Body of pancreas (tissue), 4 donors: ENCODE data around the gene SMIM24.

Experiments
- POLR2A ChIP-seq, 3 donors: fragments of 450-650 bp; IDR thresholded peaks; one replicate each; pipeline ENCODE4 v1.6.1; 2016; ENCODE audit warnings: antibody characterized with exemption in 3 of 3, mild to moderate bottlenecking in 2 of 3
- TF ChIP-seq, protein P1 (sequence below), 7 experiments: fragments of 450-650 bp in 4 of 7; fragments of 200-600 bp in 3 of 7; sonication (generic) in 3 of 7; IDR thresholded peaks; one replicate each; pipeline ENCODE4 v1.5.1; 2016 to 2019; ENCODE audit warnings: antibody characterized with exemption in 7 of 7

DNA sequence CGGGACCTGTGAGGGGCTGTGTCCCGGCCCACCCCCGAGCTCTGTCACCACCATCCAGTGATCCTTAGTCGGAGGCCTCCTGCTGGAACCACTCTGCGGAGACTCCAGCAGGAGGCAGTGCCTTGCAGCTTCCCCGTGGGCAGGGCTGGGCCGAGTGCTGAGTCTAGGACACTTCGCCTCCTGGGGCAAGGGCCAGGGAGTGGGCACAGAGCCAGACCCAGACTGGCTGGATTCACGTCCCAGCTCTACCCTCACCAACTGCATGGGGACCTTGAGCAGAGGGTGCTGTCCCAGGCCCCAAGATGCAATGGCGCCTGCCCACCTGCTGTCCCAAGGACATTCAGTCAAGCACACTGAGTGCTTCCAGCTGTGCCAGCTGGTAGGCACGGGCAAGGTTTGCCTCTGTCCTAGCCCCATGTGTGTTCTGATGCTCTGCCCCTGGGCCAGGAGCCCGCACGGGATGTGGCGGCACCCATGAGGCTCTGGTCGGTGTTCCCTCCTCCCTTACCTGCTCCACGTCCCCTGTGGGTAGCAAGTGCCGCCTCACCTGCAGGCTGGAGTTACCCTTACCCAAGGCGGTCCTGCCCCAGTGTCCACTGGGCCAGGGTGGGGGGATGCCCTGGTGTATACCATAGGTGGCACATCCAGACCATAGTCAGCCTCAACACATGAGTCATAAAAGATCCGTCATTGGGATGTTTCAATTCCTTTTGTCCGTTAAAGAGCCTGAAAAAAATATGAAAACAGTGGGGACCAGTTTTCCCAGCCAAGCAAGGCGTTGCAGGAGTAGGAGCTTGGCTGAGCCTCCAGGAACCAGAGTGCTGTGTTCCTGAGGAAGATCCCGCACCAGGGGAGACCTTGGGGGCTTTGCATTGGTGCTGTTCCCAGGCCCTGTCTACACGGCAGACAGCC is 33.2 kb upstream of the SMIM24 start:
- no peak for TF ChIP-seq POLR2A (IDR thresholded peaks at IDR 0.05)
- TF ChIP-seq, protein P1, sequence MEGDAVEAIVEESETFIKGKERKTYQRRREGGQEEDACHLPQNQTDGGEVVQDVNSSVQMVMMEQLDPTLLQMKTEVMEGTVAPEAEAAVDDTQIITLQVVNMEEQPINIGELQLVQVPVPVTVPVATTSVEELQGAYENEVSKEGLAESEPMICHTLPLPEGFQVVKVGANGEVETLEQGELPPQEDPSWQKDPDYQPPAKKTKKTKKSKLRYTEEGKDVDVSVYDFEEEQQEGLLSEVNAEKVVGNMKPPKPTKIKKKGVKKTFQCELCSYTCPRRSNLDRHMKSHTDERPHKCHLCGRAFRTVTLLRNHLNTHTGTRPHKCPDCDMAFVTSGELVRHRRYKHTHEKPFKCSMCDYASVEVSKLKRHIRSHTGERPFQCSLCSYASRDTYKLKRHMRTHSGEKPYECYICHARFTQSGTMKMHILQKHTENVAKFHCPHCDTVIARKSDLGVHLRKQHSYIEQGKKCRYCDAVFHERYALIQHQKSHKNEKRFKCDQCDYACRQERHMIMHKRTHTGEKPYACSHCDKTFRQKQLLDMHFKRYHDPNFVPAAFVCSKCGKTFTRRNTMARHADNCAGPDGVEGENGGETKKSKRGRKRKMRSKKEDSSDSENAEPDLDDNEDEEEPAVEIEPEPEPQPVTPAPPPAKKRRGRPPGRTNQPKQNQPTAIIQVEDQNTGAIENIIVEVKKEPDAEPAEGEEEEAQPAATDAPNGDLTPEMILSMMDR (IDR thresholded peaks at IDR 0.05): no peak
